ENCODE results near the gene KCNG4. TPM values are rescaled to one million over a fixed set of nuclear protein-coding genes. Genes with fewer than 3 reads are reported as not detected.

Gene KCNG4
- total and polyA plus RNA-seq, 2 of the 8 experiments (the other 6 are each of a cell fraction or from before 2014, with no cell fraction given) = not detected

DNA sequence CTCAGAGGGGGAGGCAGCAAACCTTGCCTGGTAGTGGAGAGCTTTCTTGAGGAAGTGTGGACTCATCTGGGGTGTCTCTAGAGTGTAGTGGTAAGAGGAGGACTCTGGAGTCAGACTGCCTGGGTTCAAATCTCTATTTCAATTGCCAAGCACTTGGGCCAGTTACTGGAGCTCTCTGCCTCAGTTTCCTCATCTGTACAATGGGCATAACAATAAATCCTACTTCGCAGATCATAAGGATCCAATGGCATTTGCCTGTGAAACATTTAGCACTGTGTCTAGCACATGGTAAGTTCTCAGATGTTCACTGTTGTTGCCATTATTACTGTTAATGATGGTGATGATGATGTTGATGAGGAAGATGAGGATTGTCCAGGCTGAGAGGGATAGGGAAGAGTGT is 31.2 kb upstream of the KCNG4 start:
- no peak for FAIRE-seq
- no peak overlapping the region for H3K27ac ChIP-seq (ENCODE audit: low read depth, low read length)

More for the DNA sequence above, 31.2 kb upstream of the KCNG4 start:
- peaks cover 0 to 2% (median 0%) of the 10 kb centered on the region in 4 experiments; a peak in 2 of 7 replicates for H3K4me1 ChIP-seq (replicated peaks in 1 of 4; ENCODE audit: control insufficient read depth in 3 of 4, insufficient read depth in 4 of 4, low read length in 3 of 4)
- no peak overlapping the region for H3K4ac ChIP-seq (replicated peaks; ENCODE audit: insufficient read length, low read depth, low read length)
- no peak overlapping the region for H4K91ac ChIP-seq (replicated peaks; ENCODE audit: insufficient read length, low read length)
- no peak overlapping the region for H2BK12ac ChIP-seq (ENCODE audit: low read depth, low read length)
- H2AFZ ChIP-seq (ENCODE audit: low read length) = no peak overlapping the region
- H3K79me2 ChIP-seq (ENCODE audit: control insufficient read depth in 1 of 2, insufficient read depth in 2 of 2, low read length in 2 of 2) = no peaks in the 10 kb centered on the region
- no peak overlapping the region for H2AK5ac ChIP-seq (ENCODE audit: low read depth, low read length)
- no peak overlapping the region for H2BK120ac ChIP-seq (replicated peaks; ENCODE audit: low read depth, low read length)
- H4K8ac ChIP-seq (ENCODE audit: extremely low read depth, insufficient read depth, low read length) = no peak overlapping the region
- WGBS, 2 experiments (ENCODE audit: extremely low coverage in 1 of 2, insufficient coverage in 1 of 2, insufficient read length in 1 of 2, insufficient replicate concordance in 2 of 2, low coverage in 1 of 2, low lambda C conversion rate in 2 of 2, missing lambda C conversion rate in 1 of 2) = 77% methylated on average over 1 of the region's 1 CpG; no CpG with 5 or more reads in 1 of the 2 experiments
- no peak overlapping the region for H3K4me3 ChIP-seq (ENCODE audit: extremely low read depth in 1 of 4, insufficient read depth in 2 of 4, low read depth in 3 of 4, low read length in 4 of 4)
- no peaks in the 10 kb centered on the region for H3K36me3 ChIP-seq (ENCODE audit: control insufficient read depth in 2 of 4, insufficient read depth in 4 of 4, low read length in 3 of 4)
- no peak for TF ChIP-seq POLR2AphosphoS5 (IDR thresholded peaks at IDR 0.05; ENCODE audit: low read depth, low read length)
- H3K9me3 ChIP-seq (ENCODE audit: insufficient read depth in 2 of 2, low read depth in 1 of 2, low read length in 1 of 2) = no peaks in the 10 kb centered on the region
- ChIA-PET CTCF (ENCODE audit: partially characterized antibody) (interaction anchor here (0.6 to 3.2 kb wide), 9 partner anchors 11 to 408 kb away, joined by 3 to 13 read pairs (median 3); no protein-coding TSS in a partner anchor), POLR2A (ENCODE audit: partially characterized antibody) (no interaction called here)
- H3K23me2 ChIP-seq (ENCODE audit: low read depth, low read length) = peaks cover 11% of the 10 kb centered on the region; the same call in 1 of the 2 replicates
- H3K79me1 ChIP-seq (ENCODE audit: low read depth, low read length) = no peaks in the 10 kb centered on the region
- no peak overlapping the region for H2BK15ac ChIP-seq (ENCODE audit: low read length)
- no peaks in the 10 kb centered on the region for H4K20me1 ChIP-seq (replicated peaks in 1 of 2; ENCODE audit: control insufficient read depth in 1 of 2, insufficient read depth in 2 of 2, low read length in 2 of 2)
- no peak overlapping the region for H2BK5ac ChIP-seq (ENCODE audit: low read depth, low read length)
- no peak overlapping the region for H4K5ac ChIP-seq (ENCODE audit: insufficient read length, low read depth, low read length)
- H3K18ac ChIP-seq (ENCODE audit: extremely low read depth, low read length) = no peak overlapping the region
- no peak overlapping the region for H3K14ac ChIP-seq (ENCODE audit: insufficient read length)
- no peak overlapping the region for H3K4me2 ChIP-seq (ENCODE audit: insufficient read depth in 1 of 2, low read depth in 2 of 2, low read length in 2 of 2)
- no peak overlapping the region for H2BK20ac ChIP-seq (ENCODE audit: low read length)
- DNase-seq (ENCODE audit: low read depth in 1 of 2, low spot score in 2 of 2) = no peak
- H3K23ac ChIP-seq (ENCODE audit: insufficient read length) = no peak overlapping the region
- peaks cover 0 to 3% (median 0%) of the 10 kb centered on the region in 4 experiments; a peak in 1 of 7 replicates for H3K27me3 ChIP-seq (replicated peaks in 1 of 4; ENCODE audit: control insufficient read depth in 3 of 4, extremely low read depth in 1 of 4, insufficient read depth in 3 of 4, low read length in 3 of 4)
- no peak overlapping the region for H3K56ac ChIP-seq (replicated peaks; ENCODE audit: insufficient read length, low read depth, low read length)
- H3K9ac ChIP-seq (replicated peaks in 1 of 4; ENCODE audit: extremely low read depth in 1 of 4, low read depth in 3 of 4, low read length in 3 of 4) = no peak overlapping the region

Measured in H1 (cell line).